MM.1S (cell line): ENCODE results near the gene STIM1.
"Not testable (repeated sequence)": the region's sequence is repeated elsewhere in the genome, so short reads cannot be mapped to it uniquely, and the experiment has no call there.

ENCODE experiments used
- DNase-seq: peaks from one replicate; pipeline ENCODE4 v3.0.0-alpha.2; 2015
- H2AFZ ChIP-seq: fragments of 300-600 bp; sonication (generic); 2 replicates; pipeline ENCODE4 v1.6.0; 2016; ENCODE audit warnings: antibody characterized with exemption, low read length
- H3F3A ChIP-seq: fragments of 300-600 bp; sonication (generic); 2 replicates; pipeline ENCODE4 v1.6.1; 2016; ENCODE audit warnings: mild to moderate bottlenecking, antibody characterized with exemption, low read length, moderate library complexity, mixed read lengths; ENCODE audit not compliant: insufficient read depth
- H3K27ac ChIP-seq: fragments of 300-600 bp; sonication (generic); 2 replicates; pipeline ENCODE4 v1.5.1; 2016; ENCODE audit warnings: mild to moderate bottlenecking, low read length
- H3K27me3 ChIP-seq: fragments of 300-600 bp; sonication (generic); replicated peaks from 2 replicates; pipeline ENCODE4 v1.6.0; 2016; ENCODE audit warnings: low read length; ENCODE audit not compliant: insufficient read depth
- H3K36me3 ChIP-seq: fragments of 300-600 bp; sonication (generic); replicated peaks from 2 replicates; pipeline ENCODE4 v1.6.1; 2016; ENCODE audit warnings: mild to moderate bottlenecking, low read length, mixed read lengths; ENCODE audit not compliant: insufficient read depth
- H3K4me1 ChIP-seq: fragments of 300-600 bp; sonication (generic); 2 replicates; pipeline ENCODE4 v1.6.1; 2016; ENCODE audit warnings: low read length, mixed read lengths
- H3K4me2 ChIP-seq: fragments of 300-600 bp; sonication (generic); 2 replicates; pipeline ENCODE4 v1.6.0; 2016; ENCODE audit warnings: low read depth, low read length
- H3K4me3 ChIP-seq: fragments of 300-600 bp; sonication (generic); 2 replicates; pipeline ENCODE4 v1.5.1; 2016; ENCODE audit warnings: low read length, mixed read lengths
- H3K79me2 ChIP-seq: fragments of 300-600 bp; sonication (generic); 2 replicates; pipeline ENCODE4 v1.6.1; 2016; ENCODE audit warnings: mixed run types, low read length, mixed read lengths
- H3K9ac ChIP-seq: fragments of 300-600 bp; sonication (generic); 2 replicates; pipeline ENCODE4 v1.6.1; 2016; ENCODE audit warnings: low read length, mixed read lengths
- H3K9me2 ChIP-seq: fragments of 300-600 bp; sonication (generic); replicated peaks from 2 replicates; pipeline ENCODE4 v1.6.1; 2016; ENCODE audit warnings: mild to moderate bottlenecking, low read length, mixed read lengths; ENCODE audit not compliant: insufficient read depth
- H3K9me3 ChIP-seq: fragments of 300-600 bp; sonication (generic); replicated peaks from 2 replicates; pipeline ENCODE4 v1.6.1; 2016; ENCODE audit warnings: mild to moderate bottlenecking, low read length, mixed read lengths; ENCODE audit not compliant: insufficient read depth
- H4K20me1 ChIP-seq: fragments of 300-600 bp; sonication (generic); 2 replicates; pipeline ENCODE4 v1.6.1; 2016; ENCODE audit warnings: mild to moderate bottlenecking, low read length, moderate library complexity, mixed read lengths; ENCODE audit not compliant: insufficient read depth
- EZH2 ChIP-seq: fragments of 300-600 bp; sonication (generic); optimal IDR thresholded peaks from 2 replicates; pipeline ENCODE3; 2017; ENCODE audit warnings: low read depth, mild to moderate bottlenecking, antibody characterized with exemption, low read length, mixed read lengths
- EZH2phosphoT487 ChIP-seq: fragments of 300-600 bp; sonication (generic); IDR thresholded peaks from 2 replicates; pipeline ENCODE4 v1.6.1; 2018; ENCODE audit warnings: antibody characterized with exemption, low read length
- TF ChIP-seq, protein P1 (sequence below): fragments of 300-600 bp; sonication (generic); IDR thresholded peaks from 2 replicates; pipeline ENCODE4 v1.5.1; 2016; ENCODE audit warnings: antibody characterized with exemption, low read length, mixed read lengths

STIM1 gene

GRCh38 chr11:4049006-4049405, 193.5 kb downstream of the STIM1 start:
- TF ChIP-seq, protein P1, sequence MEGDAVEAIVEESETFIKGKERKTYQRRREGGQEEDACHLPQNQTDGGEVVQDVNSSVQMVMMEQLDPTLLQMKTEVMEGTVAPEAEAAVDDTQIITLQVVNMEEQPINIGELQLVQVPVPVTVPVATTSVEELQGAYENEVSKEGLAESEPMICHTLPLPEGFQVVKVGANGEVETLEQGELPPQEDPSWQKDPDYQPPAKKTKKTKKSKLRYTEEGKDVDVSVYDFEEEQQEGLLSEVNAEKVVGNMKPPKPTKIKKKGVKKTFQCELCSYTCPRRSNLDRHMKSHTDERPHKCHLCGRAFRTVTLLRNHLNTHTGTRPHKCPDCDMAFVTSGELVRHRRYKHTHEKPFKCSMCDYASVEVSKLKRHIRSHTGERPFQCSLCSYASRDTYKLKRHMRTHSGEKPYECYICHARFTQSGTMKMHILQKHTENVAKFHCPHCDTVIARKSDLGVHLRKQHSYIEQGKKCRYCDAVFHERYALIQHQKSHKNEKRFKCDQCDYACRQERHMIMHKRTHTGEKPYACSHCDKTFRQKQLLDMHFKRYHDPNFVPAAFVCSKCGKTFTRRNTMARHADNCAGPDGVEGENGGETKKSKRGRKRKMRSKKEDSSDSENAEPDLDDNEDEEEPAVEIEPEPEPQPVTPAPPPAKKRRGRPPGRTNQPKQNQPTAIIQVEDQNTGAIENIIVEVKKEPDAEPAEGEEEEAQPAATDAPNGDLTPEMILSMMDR: no peak
- TF ChIP-seq EZH2phosphoT487: no peak
- no peak for TF ChIP-seq EZH2
- no peak overlapping the region for H3K4me3 ChIP-seq
- H3K9me3 ChIP-seq: no peaks in the 10 kb centered on the region
- no peak overlapping the region for H3K4me2 ChIP-seq
- no peak for DNase-seq
- no peak overlapping the region for H2AFZ ChIP-seq
- H3K9me2 ChIP-seq: no peaks in the 10 kb centered on the region
- H3K79me2 ChIP-seq: peaks cover 5% of the 10 kb centered on the region
- H3K4me1 ChIP-seq: no peaks in the 10 kb centered on the region
- H3K27ac ChIP-seq: no peak overlapping the region
- no peak overlapping the region for H3K9ac ChIP-seq
- H3K27me3 ChIP-seq: no peaks in the 10 kb centered on the region
- H3F3A ChIP-seq: no peaks in the 10 kb centered on the region
- no peaks in the 10 kb centered on the region for H4K20me1 ChIP-seq
- H3K36me3 ChIP-seq: no peaks in the 10 kb centered on the region; the same call in 1 of the 2 replicates

DNA sequence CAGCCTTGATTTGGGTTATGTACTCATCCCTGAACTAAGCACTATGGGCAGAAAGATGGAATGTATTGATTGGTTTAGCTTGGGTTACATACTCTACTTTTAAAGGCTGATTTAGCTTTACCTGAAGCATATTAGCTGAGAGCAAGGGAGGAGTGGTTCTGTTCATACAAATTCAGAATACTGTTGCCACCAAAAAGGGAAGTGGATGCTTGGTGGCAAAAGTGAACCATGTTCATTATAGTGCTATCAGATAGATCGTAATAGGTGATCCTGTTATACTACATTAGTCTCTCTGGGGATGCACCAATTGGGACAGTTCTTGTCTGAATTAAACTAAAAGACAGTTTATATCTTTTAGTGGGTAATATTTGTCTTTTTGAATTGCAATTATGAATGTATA, 194.7 kb downstream of the STIM1 start:
- no peak for DNase-seq
- Histone ChIP-seq H3K79me2 (peaks cover 5% of the 10 kb centered on the region; the same call in 1 of the 2 replicates), H4K20me1 (no peaks in the 10 kb centered on the region)

GRCh38 chr11:4053200-4053599, 197.7 kb downstream of the STIM1 start:
- H2AFZ ChIP-seq, H3K27me3 ChIP-seq, H3F3A ChIP-seq, H3K36me3 ChIP-seq, H3K9me3 ChIP-seq, H3K79me2 ChIP-seq, H3K9ac ChIP-seq, H3K9me2 ChIP-seq, H3K4me1 ChIP-seq, H3K4me2 ChIP-seq, H3K4me3 ChIP-seq, H4K20me1 ChIP-seq, H3K27ac ChIP-seq, DNase-seq: not testable (repeated sequence)

More for the DNA sequence above, 194.7 kb downstream of the STIM1 start:
- Histone ChIP-seq H3K36me3 (no peaks in the 10 kb centered on the region; the same call in 1 of the 2 replicates), H3K4me3 (no peak overlapping the region), H3K9me3 (no peaks in the 10 kb centered on the region), H3K9me2 (no peaks in the 10 kb centered on the region), H3F3A (no peaks in the 10 kb centered on the region), H3K9ac (no peak overlapping the region), H3K27ac (no peak overlapping the region), H3K4me2 (no peak overlapping the region), H3K4me1 (no peaks in the 10 kb centered on the region), H3K27me3 (no peaks in the 10 kb centered on the region), H2AFZ (no peak overlapping the region)
- no peak for TF ChIP-seq EZH2phosphoT487
- TF ChIP-seq EZH2: no peak
- TF ChIP-seq, protein P1: no peak

DNA sequence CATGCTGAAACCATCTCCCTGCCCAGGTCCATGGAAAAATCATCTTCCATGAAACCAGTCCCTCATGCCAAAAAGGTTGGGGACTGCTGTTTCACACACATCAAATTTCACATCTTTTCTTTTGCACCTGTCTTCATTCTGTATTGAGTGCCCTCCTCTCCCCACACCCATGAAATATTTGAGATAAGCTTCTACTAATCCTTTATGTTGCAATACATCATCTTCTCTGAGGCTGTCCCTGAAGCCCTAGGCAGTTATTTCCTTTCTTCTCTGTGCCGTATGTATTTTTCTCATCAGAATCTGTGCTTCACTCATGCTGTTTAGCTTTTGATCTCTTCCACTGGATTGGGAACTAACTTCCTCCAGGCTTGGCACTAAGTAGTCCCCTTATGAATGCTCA, 199.2 kb downstream of the STIM1 start:
- TF ChIP-seq, protein P1: no peak
- TF ChIP-seq EZH2: no peak
- TF ChIP-seq EZH2phosphoT487: no peak
- Histone ChIP-seq H3K4me1 (no peaks in the 10 kb centered on the region), H3K36me3 (no peaks in the 10 kb centered on the region; the same call in 1 of the 2 replicates), H3K4me3 (no peak overlapping the region), H2AFZ (no peak overlapping the region), H3F3A (no peaks in the 10 kb centered on the region), H4K20me1 (no peaks in the 10 kb centered on the region), H3K27me3 (no peaks in the 10 kb centered on the region), H3K9me3 (no peaks in the 10 kb centered on the region), H3K9me2 (no peaks in the 10 kb centered on the region), H3K79me2 (no peaks in the 10 kb centered on the region), H3K27ac (no peak overlapping the region), H3K9ac (no peak overlapping the region), H3K4me2 (no peak overlapping the region)
- no peak for DNase-seq
